HG03565 (cell line): ENCODE data around the gene CNTNAP2.
"Not testable (repeated sequence)": the region's sequence is repeated elsewhere in the genome, so short reads cannot be mapped to it uniquely, and the experiment has no call there.

Experiments
- ATAC-seq: cut with Tn5 transposase; IDR thresholded peaks from one replicate; pipeline ENCODE4 v1.9.1; 2021; ENCODE audit warnings: mild to moderate bottlenecking, moderate library complexity; ENCODE audit not compliant: unreplicated experiment

CNTNAP2 gene

DNA sequence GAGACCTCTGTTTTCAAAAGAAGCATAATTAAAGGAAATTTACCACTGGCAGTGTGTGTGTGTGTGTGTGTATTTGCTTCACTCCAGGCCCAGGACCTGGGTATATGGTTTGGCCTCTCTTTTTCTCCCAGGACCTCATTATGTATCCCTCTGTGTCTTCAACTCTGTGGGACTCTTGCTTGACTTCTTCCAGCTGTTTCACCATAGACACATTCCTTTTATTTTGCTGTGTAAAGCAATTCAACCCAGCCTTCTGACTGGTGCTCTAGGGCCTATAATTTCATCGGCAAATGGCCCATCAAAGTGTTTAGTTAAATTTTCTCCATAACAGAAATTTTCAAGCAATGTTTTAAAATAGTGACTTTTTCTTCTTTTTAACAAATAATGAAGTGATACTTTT is 954.3 kb downstream of the CNTNAP2 start:
- ATAC-seq = no peak

- ATAC-seq = no peak
These were observed 954.9 kb downstream of the CNTNAP2 start for GRCh38 chr7:147071536-147071935.

DNA sequence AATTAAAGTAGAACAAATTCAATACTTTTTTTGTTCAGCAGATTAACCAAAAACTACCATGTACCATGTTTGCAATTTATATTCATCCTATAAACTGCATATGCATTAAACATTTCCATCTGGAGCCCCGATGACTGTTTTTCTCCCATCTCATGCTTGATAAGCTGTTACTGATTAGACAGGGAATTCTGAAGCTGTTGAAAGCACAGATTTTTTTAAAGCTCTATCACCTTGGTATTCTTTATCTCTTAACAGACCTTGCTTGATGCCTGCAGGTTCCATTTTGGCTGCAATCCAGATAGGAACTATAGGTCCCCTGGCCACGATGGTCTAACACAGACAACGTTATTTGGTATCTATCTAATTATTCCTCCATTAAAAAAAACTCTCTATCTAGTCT is 961.7 kb downstream of the CNTNAP2 start:
- ATAC-seq = no peak

- no peak for ATAC-seq
These were observed 962.5 kb downstream of the CNTNAP2 start for GRCh38 chr7:147079083-147079482.

GRCh38 chr7:147079921-147080420 is 963.4 kb downstream of the CNTNAP2 start:
- ATAC-seq = no peak

GRCh38 chr7:147081117-147081516 is 964.5 kb downstream of the CNTNAP2 start:
- ATAC-seq = no peak

GRCh38 chr7:147089051-147089461 is 972.5 kb downstream of the CNTNAP2 start:
- no peak for ATAC-seq

DNA sequence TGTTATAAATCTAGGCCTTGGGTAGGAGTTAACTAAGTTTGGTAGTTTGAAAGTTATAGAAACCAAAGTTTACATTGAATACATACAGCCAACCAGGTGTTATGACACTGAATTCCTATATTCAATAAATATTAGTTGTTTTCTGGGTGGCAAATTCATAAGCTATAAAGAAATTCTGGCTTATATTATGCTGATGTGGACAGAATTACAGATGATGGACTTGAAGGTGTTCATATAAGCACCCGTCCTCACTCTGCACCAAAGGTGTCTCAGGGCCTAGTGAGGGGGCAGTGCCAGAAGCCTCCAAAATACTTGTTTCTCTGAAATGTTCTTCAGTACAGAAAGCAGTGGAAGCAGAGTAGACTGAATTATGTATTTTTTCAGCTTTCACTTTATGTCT is 973.0 kb downstream of the CNTNAP2 start:
- no peak for ATAC-seq

- peak; percentile 56 for ATAC-seq
These were observed 980.0 kb downstream of the CNTNAP2 start for GRCh38 chr7:147096629-147097028.

DNA sequence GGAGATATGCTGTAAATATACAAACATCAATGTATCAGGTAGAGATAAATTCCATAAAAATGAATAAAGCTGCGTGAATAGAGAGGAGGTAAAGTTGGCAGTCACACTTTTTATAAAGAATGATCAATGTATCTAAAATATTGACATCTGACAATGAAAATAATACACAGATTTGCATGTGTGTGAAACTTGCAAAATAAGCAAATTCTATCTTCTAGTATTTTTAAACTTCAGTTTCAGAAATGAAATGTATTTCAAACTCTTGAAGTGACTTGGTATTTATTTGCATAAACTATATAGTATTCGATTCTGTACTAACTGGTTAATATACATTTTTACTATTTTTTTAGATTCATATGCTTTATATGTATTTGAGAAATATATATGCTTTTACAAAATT is 986.6 kb downstream of the CNTNAP2 start:
- ATAC-seq = no peak

DNA sequence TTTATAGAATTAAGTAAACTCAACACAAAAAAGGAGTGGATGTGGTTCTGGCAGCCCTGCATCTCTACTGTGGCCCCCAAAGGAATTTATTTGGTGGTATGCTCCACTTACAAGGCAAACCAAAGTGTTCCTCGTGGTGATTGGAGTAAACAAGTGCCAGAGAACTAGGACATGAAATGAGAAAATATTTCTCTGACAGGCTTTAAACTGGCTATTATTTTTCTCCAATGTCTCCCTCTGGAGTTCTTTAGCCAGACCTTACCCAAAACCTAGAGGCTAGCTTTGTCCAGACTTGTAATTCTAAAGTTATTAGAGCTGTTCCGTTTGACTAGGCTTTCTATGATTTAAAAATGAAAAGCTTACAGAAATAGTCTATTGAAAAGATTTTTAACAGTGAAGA is 990.1 kb downstream of the CNTNAP2 start:
- ATAC-seq = no peak

- not testable (repeated sequence) for ATAC-seq
These were observed 997.9 kb downstream of the CNTNAP2 start for GRCh38 chr7:147114525-147114924.

DNA sequence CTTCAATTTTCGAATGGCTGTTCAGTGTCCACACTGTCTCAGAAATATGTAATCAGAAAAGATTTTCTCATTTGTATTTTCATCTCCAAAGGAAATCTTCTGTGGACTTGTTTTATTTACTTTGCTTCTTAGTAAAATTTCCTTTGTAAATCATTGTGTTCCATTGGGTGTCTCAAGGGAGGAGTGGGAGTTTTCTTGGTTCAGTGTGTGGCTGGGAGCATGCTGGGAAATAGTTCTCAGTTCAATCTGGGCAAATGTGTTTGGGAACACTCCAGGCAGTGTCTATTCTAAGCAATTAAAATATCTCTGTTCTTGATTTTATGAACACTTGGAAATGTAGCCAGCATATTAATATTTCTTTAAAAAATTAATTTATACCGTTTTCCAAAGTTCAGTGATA is 1019.8 kb downstream of the CNTNAP2 start:
- ATAC-seq = no peak

DNA sequence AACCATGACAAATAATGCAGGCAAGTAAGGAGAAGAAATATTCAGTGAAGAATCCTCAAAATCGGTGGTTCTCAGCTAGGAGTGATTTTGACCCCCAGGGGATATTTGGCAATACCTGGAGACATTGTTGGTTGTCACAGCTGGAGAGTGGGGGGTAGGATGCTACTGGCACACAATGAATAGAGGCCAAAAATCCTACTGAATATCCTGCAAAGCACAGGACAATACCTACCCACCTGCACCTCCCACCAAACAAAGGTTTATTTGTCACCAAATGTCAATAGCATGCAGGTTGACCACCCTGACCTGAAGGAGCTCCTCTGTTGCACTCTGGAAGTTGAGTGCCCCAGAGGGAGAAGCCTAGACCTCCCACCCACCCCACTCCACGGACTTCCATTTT is 1028.6 kb downstream of the CNTNAP2 start:
- no peak for ATAC-seq

DNA sequence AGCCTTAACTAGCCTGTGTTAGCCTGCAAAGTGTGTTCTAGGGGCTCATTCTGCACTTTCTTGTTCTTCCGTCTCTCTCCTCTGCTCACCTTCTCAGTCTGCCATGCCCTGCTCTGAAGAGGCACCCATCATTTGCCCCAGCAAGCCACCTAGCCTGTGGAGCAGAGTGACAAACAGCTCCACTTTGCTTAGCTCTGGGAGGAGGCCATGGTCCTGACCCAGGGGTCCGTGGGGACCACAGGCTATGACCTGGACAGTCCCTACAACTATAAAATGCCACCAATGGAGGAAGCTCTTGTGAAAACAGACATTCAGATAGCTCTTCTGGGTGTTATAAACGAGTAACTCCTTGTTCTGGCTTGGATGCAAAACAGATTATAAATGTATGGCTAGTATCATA is 1029.6 kb downstream of the CNTNAP2 start:
- ATAC-seq = no peak

- no peak for ATAC-seq
These were observed 1035.1 kb downstream of the CNTNAP2 start for GRCh38 chr7:147151661-147152060.

GRCh38 chr7:147153571-147153970 is 1037.0 kb downstream of the CNTNAP2 start:
- ATAC-seq = peak; percentile 77

DNA sequence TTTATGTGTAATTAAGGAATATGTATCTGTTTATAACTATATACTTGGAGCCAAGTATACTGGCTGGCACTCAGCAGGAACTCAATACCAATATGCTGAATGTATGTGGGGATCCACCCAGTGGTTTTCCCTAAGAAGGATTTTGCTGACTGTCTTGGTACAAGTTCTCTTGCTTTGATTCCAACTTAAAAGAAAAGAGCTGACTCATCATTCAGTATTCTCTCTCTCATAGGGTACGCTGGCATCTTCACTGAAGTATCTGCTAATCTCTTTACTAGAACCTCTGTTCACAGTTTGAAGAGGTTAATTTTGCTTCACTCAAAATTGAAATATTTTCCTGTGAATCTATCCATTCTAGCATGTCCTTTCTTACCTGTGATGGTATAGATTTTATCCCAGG is 1044.8 kb downstream of the CNTNAP2 start:
- ATAC-seq = no peak

GRCh38 chr7:147170341-147171012 is 1053.9 kb downstream of the CNTNAP2 start:
- ATAC-seq = no peak

DNA sequence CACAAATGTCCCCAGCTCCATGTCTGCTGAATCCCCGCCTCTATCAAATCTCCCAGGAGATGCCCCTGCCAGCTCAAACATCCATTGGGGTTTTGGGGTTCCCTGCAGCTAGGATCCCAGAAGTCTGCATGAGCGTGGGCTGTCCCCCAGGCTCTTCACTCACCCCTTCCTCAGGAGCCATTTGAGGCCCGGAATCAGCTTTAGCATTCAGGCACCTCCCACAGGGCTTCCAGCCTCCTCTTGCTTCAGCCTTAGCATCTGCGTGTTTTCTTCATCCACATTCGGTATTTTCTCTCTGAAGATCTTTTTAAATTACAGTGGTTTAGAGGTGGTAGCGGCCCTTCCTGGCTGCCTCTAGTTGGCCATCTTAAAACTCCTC is 1054.4 kb downstream of the CNTNAP2 start:
- ATAC-seq = no peak

- no peak for ATAC-seq
These were observed 1057.3 kb downstream of the CNTNAP2 start for GRCh38 chr7:147173883-147174282.

DNA sequence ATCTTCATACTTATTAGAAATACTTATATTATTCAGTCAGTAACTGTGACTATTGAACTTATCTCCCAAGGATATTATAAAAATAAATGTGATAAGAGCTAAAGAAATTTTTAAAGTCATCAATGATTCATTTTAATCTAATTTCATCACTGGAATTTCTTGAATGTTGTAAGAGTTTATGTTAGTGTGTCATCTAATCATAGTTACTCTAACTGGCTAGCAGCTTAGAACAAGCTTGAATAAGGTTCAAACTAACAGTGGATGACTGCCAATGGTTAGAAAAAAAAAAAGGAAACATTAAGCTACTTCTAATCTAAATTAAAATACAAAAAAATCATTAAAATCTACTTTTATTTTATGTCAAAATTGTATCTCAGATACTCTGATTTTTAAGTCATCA is 1066.3 kb downstream of the CNTNAP2 start:
- no peak for ATAC-seq

DNA sequence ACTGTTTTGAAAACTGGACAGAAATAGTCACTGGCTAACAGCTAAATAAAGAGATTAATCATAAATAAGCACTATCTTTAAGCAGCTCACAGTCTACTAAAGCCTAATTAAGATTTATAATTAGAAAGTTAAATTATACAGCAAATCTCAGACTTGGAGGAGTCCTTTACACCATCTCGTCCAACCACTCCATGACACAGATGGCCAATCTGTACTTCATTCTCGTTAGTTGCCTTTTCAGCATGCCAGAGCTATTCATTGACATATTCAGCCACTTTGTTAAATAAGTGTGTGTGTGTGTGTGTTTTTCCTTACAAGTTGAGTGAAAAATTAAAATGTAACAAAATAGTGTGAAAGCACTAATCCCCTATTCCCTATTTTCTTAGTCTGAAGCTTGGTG is 1066.7 kb downstream of the CNTNAP2 start:
- ATAC-seq = no peak
